ENCODE data around the gene TRIM16.

- TF ChIP-seq CTCF (optimal IDR thresholded peaks at IDR 0.05 in 1 of 3, IDR thresholded peaks at IDR 0.05 in 1 of 3, conservative IDR thresholded peaks at IDR 0.05 in 1 of 3; ENCODE audit: extremely low read depth in 1 of 3, insufficient read depth in 2 of 3, low read length in 3 of 3) (no peak), EZH2 (IDR thresholded peaks at IDR 0.05; ENCODE audit: low read length) (no peak)
These were observed 20.4 kb downstream of the TRIM16 start for GRCh38 chr17:15663691-15664090.

Measured in keratinocyte (primary cell).